ENCODE results near the gene RTP3. TPM values are rescaled to one million over a fixed set of nuclear protein-coding genes. Genes with fewer than 3 reads are reported as not detected.

The RTP3 gene
- total RNA-seq, 2 donors from 2014 or later: not detected

DNA sequence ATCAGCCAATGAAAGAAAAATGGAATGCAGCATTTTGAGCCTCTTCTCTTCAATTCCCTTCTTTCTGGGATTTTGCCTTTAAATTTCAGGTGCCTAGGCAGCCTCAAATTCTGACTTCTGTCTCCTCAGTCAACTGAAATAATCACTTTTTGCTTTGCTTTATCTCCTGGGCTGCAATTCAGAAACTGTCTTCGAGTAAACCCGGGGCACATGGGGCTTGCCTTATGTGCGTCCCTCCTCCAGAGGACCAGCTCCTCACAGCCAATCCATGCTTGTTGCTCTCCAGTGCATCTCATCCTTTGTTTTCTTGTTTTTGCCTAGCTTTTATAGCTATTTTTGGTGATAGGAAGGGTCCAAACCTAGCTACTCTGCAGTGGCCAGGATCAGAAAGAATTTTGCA, 8.8 kb downstream of the RTP3 start:
- H3K27me3 ChIP-seq (replicated peaks; ENCODE audit: insufficient read depth): peaks cover 3% of the 10 kb centered on the region
- TF ChIP-seq, protein P1, sequence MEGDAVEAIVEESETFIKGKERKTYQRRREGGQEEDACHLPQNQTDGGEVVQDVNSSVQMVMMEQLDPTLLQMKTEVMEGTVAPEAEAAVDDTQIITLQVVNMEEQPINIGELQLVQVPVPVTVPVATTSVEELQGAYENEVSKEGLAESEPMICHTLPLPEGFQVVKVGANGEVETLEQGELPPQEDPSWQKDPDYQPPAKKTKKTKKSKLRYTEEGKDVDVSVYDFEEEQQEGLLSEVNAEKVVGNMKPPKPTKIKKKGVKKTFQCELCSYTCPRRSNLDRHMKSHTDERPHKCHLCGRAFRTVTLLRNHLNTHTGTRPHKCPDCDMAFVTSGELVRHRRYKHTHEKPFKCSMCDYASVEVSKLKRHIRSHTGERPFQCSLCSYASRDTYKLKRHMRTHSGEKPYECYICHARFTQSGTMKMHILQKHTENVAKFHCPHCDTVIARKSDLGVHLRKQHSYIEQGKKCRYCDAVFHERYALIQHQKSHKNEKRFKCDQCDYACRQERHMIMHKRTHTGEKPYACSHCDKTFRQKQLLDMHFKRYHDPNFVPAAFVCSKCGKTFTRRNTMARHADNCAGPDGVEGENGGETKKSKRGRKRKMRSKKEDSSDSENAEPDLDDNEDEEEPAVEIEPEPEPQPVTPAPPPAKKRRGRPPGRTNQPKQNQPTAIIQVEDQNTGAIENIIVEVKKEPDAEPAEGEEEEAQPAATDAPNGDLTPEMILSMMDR (IDR thresholded peaks at IDR 0.05): no peak
- no peaks in the 10 kb centered on the region for H3K4me1 ChIP-seq (ENCODE audit: control insufficient read depth in 1 of 2, low read depth in 2 of 2)
- no peak overlapping the region for H3K4me3 ChIP-seq
- no peaks in the 10 kb centered on the region for H3K36me3 ChIP-seq
- ATAC-seq (ENCODE audit: insufficient number of reproducible peaks, low FRiP score, low read depth) (no peak), DNase-seq (ENCODE audit: low spot score) (no peak)
- no peaks in the 10 kb centered on the region for H3K9me3 ChIP-seq
- no peak overlapping the region for H3K27ac ChIP-seq

DNA sequence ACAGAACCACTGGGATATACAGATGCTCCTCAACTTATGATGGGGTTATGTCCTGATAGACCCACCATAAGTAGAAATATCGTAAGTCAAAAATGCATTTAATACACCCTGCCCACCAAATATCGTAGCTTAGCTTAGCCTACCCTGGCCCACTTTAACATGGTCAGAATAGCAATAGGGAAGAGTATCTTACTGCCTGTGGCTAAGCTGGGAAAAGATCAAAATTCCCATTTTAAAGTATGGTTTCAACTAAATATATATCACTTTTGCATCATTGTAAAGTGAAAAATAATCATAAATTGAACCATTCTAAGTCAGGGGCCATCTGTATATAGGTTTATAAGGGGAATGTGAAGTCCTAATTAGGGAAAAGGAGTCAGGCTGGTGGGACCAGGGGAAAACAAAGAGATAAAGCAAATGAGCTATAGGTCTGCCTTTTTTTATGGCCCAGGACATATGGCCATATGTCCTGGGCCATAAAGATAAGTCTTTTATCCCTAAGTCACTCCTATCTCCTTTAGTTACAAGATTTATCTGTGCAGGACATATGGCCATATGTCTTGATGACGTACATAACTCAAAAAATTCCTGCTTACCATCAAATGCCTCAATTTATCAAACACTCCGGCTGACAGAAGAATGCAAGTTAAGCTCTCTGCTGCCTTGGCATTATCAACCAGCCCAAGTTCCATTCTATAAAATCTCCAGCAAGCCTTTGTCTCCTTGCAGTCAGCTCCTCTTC, 11.2 kb downstream of the RTP3 start:
- H3K27me3 ChIP-seq (replicated peaks; ENCODE audit: insufficient read depth): peaks cover 3% of the 10 kb centered on the region
- TF ChIP-seq, protein P1 (IDR thresholded peaks at IDR 0.05): no peak
- ATAC-seq (ENCODE audit: insufficient number of reproducible peaks, low FRiP score, low read depth): no peak

DNA sequence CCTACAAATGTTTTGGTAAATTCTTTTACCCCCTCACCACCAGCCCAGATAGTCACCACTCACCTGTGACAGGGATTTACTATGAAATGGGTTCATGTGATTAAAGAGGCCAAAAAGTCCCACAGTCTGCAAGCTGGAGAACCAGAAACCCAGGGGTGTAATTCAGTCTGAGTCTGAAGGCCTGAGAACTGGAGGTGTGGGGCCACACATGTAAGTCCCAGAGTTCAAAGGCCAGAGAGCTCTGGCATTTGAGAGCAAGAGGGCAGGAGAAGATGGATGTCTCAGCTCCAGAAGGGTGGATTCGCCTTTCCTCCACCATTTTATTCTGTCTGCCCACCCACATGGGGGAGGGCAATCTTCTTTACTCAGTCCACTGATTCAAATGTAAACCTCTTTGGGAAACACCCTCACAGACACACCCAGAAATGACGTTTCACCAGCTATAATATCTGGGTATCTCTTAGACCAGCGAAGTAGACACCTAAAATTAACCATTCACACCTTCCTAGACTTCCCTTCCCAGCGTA, 11.9 kb downstream of the RTP3 start:
- Histone ChIP-seq H3K4me3 (no peak overlapping the region), H3K27me3 (replicated peaks; ENCODE audit: insufficient read depth) (peaks cover 3% of the 10 kb centered on the region), H3K27ac (no peak overlapping the region), H3K9me3 (no peaks in the 10 kb centered on the region), H3K4me1 (ENCODE audit: control insufficient read depth in 1 of 2, low read depth in 2 of 2) (no peaks in the 10 kb centered on the region), H3K36me3 (no peaks in the 10 kb centered on the region)
- TF ChIP-seq, protein P1 (IDR thresholded peaks at IDR 0.05): no peak
- DNase-seq (ENCODE audit: low spot score) (no peak), ATAC-seq (ENCODE audit: insufficient number of reproducible peaks, low FRiP score, low read depth) (no peak)

More for the DNA sequence above, 11.2 kb downstream of the RTP3 start:
- no peak for DNase-seq (ENCODE audit: low spot score)
- no peak overlapping the region for H3K4me3 ChIP-seq
- no peaks in the 10 kb centered on the region for H3K9me3 ChIP-seq
- H3K27ac ChIP-seq: no peak overlapping the region
- H3K4me1 ChIP-seq (ENCODE audit: control insufficient read depth in 1 of 2, low read depth in 2 of 2): no peaks in the 10 kb centered on the region
- no peaks in the 10 kb centered on the region for H3K36me3 ChIP-seq

DNA sequence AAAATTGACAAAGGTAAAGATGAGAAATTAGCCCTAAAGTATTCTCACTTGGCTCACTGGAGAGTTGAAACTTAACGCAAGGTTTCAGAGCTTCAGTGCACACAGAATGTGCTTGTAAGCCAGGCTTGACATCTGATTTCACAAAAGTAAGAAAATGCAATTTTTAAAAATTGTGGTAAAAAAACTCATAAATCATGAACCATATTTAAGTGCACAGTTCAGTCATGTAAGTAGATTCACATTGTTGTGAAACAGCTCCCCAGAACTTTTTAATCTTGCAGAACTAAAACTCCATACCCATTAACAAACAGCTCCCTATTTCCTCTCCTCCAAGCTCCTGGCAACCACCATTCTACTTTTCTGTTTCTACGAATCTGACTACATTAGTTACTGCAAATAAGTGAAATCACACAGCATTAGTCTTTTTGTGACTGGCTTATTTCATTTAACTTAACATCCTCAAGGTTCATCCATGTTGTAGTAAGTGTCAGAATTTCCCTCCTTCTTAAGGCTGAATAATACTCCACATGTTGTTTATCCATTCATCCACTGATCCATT, 14.5 kb downstream of the RTP3 start:
- Histone ChIP-seq H3K9me3 (no peaks in the 10 kb centered on the region), H3K4me3 (no peak overlapping the region), H3K36me3 (no peaks in the 10 kb centered on the region), H3K27me3 (replicated peaks; ENCODE audit: insufficient read depth) (peaks cover 3% of the 10 kb centered on the region), H3K27ac (no peak overlapping the region), H3K4me1 (ENCODE audit: control insufficient read depth in 1 of 2, low read depth in 2 of 2) (no peaks in the 10 kb centered on the region)
- ATAC-seq (ENCODE audit: insufficient number of reproducible peaks, low FRiP score, low read depth) (no peak), DNase-seq (ENCODE audit: low spot score) (no peak)
- TF ChIP-seq, protein P1 (IDR thresholded peaks at IDR 0.05): no peak

DNA sequence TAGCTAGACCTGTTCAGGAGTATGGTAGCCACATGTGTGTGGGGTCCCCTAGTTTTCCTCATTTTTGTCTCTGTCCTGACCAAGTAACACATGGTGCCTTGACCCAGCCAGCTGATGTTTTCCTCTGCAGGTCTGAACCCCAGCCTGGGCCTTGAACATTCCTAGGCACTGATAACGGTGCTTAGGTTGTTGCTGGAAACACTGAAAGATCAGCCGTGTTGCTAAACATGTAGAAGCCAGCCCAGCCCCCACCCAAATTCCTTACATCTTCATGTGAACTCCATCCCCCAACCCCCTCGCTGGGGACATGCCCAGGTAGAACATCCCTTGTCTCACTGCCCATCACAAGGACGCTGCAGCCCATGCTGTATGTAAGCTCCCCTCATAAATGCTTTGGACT, 18.7 kb downstream of the RTP3 start:
- no peak for ATAC-seq (ENCODE audit: insufficient number of reproducible peaks, low FRiP score, low read depth)

More for the DNA sequence above, 18.7 kb downstream of the RTP3 start:
- H3K36me3 ChIP-seq: no peaks in the 10 kb centered on the region
- no peak for DNase-seq (ENCODE audit: low spot score)
- no peak overlapping the region for H3K4me3 ChIP-seq
- no peak overlapping the region for H3K27ac ChIP-seq
- H3K9me3 ChIP-seq: no peaks in the 10 kb centered on the region
- TF ChIP-seq, protein P1 (IDR thresholded peaks at IDR 0.05): no peak
- H3K27me3 ChIP-seq (replicated peaks; ENCODE audit: insufficient read depth): no peaks in the 10 kb centered on the region
- H3K4me1 ChIP-seq (ENCODE audit: control insufficient read depth in 1 of 2, low read depth in 2 of 2): no peaks in the 10 kb centered on the region
